Right lung (tissue), 5 donors: ENCODE measurements around the gene ANGPTL7. TPM values are rescaled to one million over a fixed set of nuclear protein-coding genes. Genes with fewer than 3 reads are reported as not detected.
A peak's percentile ranks its signal among the peaks of the same experiment; 100 is the strongest.

ENCODE experiments used
- DNase-seq, 2 donors: peaks; one replicate each; pipeline ENCODE4 v3.0.0-alpha.2; 2013
- polyA plus RNA-seq, 5 donors: library from polyadenylated mRNA; unstranded; fragments of 120-200 nt; gene quantifications; one replicate each; pipeline versions ENCODE4 v1.2.1 to v1.2.3, GENCODE V29; 2013; ENCODE audit warnings: inconsistent platforms in 1 of 5, low replicate concordance in 1 of 5; ENCODE audit not compliant: insufficient read length in 5 of 5, insufficient read depth in 1 of 5

The ANGPTL7 gene
- polyA plus RNA-seq, 5 donors: 0.10 to 0.39 (median 0.14) TPM; not detected in 2

DNA sequence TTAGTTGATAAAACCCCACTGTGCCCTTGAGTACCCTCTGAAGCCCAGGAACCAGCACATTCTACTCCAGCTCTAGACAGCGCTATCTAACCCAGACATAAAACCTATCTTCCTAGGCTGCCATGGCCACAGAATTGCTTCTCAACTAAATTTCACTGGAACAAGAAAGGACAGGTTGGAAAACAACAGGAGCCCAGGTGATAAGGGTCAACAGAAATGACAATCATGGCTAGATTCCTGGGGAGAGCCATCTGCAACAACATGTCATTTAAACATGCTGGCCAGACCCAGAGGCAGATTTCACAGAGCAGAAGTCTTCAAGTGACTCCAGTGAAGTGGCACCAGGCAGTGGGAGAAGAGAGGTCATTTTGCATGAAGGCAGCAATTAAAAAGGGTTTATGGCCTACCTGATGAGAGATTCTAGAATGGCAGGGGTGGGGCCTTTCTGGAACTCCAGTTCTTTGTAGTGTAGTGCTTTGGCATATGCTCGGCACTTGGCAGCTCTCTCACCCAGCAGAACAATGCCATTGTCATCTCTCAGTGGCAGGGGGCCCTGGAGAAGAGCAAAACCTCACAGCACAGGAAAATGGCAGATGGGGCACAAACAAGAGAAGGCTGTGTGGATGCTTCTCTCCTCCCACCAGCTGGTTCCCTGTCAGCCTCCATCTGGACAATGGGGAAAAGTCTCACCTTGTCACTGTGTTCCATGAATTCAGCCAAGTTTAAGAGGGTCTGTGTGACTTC lies 9.9 kb downstream of the ANGPTL7 start:
- DNase-seq: no peak

DNA sequence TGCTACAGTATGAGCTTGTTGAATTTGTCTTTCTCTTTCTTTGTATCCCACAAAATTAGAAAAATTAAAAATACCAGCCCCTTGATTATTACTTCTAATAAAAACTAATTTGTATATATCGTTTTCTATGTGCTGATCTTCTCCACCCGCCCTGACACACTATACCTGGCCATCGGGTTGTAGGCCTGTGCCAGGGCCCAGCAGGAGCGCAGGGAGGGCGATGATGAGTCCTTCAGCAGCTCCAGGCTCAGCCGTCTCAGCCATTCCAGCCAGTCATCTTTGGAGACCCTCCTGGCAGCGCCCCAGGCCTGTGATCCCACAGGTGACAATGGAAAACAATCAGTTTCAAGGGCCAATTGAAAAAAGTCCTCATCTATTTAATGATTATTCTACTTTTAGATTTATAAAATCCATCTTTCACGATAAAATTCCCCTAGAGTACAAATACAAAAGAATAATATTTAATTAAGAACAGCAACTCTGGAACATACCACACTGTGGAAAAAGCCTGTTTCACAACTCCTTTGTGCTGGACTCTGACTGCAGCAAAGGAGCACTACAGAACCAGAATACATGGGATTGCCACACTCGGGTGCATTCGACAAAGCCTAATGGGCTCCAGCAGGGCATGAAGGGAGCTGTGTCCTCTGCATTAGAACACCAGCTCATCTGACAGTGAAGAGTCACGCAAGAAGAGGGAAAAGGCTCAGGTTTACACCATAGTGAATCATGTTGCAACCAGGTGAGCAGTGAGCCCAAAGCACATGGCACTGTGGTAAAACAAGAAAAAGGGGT lies 15.4 kb downstream of the ANGPTL7 start:
- DNase-seq: no peak

DNA sequence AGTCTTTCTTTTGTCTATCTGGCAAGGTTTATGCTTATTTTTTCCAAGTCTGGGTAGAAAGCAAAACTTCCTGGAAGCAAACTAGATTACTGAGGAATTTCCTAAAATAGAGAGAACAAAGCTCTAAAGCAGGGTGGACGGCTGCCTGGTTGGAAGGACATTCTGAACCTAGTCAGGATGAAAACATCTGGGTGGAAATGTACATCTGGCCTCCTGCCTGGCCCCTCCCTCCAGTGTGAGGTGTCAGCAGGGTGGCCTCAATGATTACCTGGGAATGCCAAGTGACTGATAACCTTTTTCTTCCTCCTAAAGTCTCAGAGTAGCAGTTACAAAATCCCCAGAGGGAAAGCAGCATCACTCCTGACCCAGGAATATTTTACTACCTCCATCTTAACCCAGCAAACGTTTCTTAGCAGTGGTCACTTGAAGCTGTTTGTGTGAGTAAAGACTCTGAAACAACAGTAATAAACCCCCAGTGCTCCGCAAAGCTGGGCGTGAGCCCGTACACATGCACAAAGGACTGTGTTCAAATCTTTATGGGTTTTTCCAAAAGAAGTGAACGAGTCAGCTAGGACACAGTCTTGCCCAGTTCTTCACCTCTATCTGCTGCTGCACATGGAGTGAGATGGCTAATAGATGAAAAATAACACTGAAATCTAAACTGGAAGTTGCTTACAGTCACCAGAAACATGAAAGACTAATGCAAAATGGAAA lies 18.9 kb downstream of the ANGPTL7 start:
- DNase-seq: no peak

DNA sequence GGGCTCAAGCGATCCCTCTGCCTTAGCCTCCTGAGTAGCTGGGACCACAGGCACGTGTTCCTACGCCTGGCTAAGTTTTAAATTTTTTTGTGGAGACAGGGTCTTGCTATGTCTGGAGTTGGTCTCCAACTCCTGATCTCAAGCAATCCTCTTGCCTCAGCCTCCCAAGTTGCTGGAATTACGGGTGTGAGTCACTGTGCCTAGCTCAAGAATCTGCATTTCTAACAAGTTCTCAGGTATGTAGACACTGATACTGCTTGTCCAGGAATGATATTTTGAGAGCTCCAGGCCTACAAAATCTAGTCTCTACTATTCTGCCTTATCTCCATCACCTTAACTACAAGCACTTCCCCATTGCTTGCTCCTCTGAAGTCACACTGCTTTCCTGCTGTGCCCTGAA lies 22.3 kb downstream of the ANGPTL7 start:
- DNase-seq: no peak

DNA sequence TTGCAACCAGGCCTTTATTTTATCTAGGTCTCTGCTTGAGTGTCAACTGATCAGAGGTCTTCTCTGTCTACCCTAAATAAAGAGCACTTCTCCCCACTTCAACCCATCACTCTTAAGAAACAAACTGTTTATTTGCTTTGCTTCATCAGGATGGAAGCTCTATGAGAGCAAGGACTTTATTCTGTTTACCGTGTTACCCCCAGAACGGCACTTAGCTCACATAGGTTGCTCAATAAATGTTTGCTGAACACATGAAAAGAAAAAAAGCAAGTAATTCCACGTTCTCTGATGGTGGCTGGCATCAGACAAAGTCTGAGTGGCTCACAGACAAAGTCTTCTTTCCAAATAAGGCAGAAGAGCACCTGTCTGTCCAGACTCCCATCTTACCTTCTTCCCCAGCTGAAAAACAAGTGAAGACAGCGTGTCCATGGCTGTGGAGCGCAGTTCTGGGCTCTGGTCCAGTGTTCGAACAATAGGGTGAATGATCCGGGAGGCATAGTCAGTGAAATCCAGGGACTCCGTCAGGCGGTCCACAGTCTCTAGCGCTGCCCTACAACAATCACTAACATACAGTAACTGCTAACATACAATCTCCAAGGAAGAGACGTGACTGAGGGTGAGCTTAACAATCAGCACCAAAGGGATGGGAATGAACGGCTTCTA lies 22.9 kb downstream of the ANGPTL7 start:
- no peak for DNase-seq

DNA sequence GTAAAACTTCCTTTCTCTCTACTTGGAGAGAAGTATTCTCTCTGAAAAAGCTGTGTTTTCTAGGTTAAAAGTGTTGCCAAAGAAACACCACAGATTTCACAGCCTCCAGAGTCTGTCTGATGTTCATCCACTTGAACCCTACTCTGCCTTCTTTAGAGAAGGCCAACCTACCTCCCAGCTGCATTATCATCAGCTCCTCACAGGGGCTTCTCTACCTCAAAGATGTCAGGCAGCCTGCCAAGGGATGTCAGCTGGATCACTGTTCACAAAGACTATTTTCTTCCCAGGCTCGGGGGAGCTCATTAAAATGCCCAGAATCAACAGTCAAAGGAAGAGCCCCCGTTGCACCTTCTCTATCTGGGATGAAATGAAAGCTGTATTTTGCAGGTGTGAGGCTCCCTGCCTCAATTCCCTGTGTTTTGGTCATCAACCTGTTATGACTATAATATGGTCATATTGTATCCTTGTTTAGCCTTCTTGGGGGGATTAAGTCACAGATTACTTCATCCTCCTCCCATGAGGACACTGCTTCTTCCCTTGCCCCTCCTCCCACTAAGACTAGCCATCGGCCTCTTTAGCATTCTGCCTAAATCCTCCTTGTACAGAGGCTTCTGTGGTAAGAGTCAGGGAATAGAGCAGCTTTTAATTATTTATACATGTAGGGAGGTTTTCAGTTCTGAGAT lies 25.7 kb downstream of the ANGPTL7 start:
- DNase-seq: no peak

DNA sequence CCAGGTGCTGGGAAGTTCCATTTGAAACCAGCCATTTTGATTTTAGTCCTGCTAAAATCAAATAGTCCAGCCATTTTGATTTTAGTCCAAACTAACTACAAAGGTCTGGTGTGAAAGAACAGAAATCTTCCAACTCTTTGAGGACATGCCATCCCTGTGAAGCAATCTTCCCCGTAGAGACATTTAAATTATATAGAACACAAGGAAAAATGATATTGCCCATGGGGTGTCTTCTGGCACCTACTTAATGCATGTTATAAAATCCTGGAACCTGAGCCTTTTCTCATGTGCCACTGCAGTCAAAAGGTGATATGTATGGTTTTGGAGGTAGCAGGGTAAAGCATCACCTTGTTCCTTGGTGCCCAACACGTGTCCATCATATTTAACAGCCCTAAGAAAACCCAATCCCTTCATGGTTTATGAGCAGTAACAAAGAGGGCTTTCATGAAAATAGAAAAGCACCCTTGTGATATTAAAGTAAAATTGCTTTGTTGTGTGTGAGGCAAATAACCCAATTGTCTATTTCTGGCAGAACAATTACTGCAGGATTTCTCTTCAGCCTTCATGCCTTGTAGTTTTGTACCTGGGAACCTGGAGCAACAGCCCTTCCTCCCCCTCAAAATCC lies 26.3 kb downstream of the ANGPTL7 start:
- no peak for DNase-seq

DNA sequence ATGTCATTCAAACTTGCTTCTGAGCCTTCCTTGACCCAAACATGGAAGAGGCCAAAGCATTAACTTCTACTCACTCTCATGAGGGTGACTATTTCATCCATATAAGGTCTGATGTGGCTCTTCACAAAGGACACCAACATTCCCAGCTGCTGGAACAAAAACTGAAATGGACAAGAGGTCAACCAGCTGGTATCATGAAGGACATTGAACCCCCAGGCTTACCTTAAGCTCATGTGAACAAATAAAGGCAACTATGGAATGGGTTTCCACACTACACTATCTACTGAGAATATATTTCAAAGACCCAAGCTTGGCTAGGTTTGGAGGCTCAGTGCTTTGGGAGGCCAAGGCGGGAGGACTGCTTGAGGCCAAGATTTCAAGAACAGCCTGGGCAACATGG lies 26.9 kb downstream of the ANGPTL7 start:
- no peak for DNase-seq

DNA sequence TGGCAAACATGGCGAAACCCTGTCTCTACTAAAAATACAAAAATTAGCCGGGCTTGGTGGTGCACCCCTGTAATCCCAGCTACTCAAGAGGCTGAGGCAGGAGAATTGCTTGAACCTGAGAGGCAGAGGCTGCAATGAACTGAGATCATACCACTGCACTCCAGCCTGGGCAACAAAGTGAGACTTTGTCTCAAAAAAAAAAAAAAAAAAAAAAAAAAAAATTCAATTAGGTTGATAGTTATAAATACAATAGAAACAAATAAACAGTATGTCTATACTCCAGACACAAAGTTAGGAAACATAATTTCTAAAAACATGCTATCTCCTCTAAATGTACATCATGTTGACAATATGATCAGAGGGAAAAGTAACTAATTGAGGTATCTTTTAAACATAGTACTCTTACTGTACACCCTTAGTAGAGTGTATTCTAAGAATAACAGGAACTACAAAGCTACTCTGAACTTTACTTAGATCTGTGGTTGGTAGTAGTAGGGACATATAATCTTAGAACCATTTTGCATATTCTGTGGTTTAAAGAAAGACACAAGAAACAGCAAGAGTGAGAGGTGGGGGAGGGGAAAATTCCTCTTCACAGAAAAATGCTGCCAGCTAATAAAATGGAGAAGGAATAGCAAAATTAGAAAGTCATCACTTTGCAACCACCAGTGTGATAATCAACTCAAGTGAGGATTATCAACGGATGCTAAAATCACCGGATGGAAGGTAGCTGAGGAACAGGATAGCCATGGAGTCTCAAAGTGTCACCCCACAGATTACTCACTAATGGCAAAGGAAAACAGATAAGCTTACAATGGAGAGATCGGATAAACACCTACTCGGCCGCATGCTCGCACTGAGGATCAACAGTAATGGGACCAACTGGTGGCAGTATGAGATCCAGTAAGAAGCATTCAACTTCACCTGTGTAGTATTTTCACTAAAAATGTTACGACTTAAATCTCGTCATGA lies 38.2 kb downstream of the ANGPTL7 start:
- no peak for DNase-seq

DNA sequence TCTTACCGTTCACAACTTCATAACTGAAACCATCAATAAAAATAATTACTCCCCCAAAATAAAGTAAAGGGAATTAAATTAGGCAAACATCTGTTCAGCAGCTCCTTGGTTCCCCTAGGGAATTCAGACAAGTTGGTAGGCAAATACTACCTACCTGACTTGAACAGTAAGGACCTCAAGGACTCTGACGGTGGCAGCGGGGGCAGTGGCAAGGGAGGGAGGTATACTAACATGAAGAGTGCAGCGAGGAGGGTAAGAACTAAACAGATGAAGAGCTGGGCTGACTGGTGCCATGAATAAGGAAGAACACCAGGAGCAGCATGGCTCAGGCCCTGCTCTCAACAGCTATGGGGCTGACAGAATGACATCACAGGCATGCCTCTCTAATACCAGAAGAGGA lies 40.0 kb downstream of the ANGPTL7 start:
- no peak for DNase-seq

DNA sequence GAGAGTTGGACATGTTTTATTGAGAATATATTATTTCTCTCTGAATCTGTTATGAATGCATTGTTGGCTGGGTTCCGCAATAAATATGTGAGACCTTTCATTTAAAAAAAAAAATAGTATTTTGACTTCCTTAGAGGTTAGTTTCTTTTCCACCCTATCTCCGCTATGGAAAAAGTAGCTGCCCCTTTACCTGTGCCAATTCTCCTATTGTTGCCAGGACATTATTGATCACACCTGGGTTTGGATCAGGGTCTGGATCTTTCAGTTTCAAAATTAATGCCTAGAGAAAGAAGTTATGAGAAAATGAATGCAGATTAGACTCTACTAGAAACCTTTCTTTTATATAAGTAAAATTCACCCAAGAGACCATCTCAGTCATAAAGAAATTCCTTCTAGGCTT lies 44.1 kb downstream of the ANGPTL7 start:
- no peak for DNase-seq

DNA sequence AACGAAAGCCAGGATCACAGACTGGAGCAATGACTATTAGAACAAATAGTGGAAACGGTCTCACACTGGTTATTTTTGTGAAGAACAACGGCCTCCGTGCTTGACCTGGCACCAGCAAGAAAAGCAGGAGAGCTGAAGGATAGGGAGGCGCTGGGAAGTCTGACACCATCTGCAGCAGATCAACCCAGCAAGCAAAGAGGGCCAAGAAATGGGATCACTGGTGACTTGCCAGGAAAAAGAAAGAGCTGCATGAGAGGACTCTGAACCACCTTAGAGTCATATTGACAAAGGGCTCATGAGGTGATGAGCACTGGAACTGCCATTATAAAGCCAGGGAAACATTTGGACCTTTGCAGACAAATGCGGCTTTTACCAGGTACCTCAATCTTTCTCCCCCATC lies 48.2 kb downstream of the ANGPTL7 start:
- peak; percentile 36 to 41 for DNase-seq

DNA sequence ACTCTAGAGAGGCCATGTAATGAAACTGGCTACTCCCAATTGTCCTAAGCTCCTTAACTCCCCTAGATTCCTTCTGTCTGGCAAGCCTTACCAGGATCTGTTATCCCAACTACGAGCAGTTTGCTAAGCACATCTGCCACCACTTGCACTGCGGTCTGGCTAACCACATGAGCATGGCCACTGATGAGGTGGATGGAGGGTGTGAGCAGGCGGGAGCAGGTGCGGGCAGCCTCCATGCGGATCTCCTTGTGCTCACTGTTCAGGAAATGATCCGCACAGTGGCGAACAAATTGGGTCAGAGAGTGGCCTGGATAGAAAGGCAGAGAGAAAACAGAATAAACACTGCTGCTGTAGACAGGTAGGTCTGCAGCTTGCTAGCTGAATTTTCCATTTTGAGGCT lies 49.2 kb downstream of the ANGPTL7 start:
- DNase-seq: no peak

DNA sequence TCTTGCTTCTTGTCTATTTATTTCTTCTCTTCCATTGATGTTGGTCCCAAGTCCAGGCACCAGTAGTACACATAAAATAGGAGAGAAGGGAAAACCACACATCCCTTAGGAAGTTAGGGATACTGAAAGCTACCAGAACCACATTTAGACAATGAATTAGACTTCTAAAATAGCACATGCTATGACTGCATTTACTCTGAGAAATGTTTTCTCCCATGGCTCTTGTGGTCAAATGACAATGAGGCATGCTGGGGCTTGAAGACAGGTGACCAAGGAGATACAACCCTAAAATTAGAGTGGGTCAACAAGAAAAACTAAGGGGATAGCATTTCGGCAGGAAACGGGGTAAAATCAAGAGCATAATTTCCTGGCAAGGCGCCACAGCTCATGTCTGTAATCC lies 56.1 kb downstream of the ANGPTL7 start:
- DNase-seq: no peak

Other genes with a start within 250 kb of the ANGPTL7 start
- 100 to 1,000 TPM; 254 to 350 (median 299) TPM for gene TARDBP, start 176.7 kb upstream of the ANGPTL7 start, polyA plus RNA-seq
- gene MASP2, start 142.1 kb upstream of the ANGPTL7 start, polyA plus RNA-seq: 10 to 100 TPM in 3 of 5 donors, 1 to 10 TPM in 2; 7.6 to 12.8 (median 10.5) TPM
- 10 to 100 TPM; 32.4 to 92.2 (median 35.5) TPM for gene SRM, start 129.3 kb upstream of the ANGPTL7 start, polyA plus RNA-seq
- gene EXOSC10, start 89.5 kb upstream of the ANGPTL7 start, polyA plus RNA-seq: 100 to 1,000 TPM in 4 of 5 donors, 10 to 100 TPM in 1; 98.9 to 121 (median 109) TPM
- gene MTOR, start 73.2 kb downstream of the ANGPTL7 start, polyA plus RNA-seq: 10 to 100 TPM; 33.4 to 41.7 (median 35.4) TPM
- 10 to 100 TPM; 14.7 to 19.2 (median 15.9) TPM for gene UBIAD1, start 83.8 kb downstream of the ANGPTL7 start, polyA plus RNA-seq